ENCODE data around the gene IGSF11. TPM values are rescaled to one million over a fixed set of nuclear protein-coding genes. Genes with fewer than 3 reads are reported as not detected.
A peak's percentile ranks its signal among the peaks of the same experiment; 100 is the strongest.

The IGSF11 gene
- total and polyA plus RNA-seq, 5 donors from 2014 or later = not detected

GRCh38 chr3:118931996-118932395 is 102.7 kb downstream of the IGSF11 start:
- Mint-ChIP-seq H3K4me1 (no peaks in the 10 kb centered on the region), H3K36me3 (no peaks in the 10 kb centered on the region), H3K9me3 (peaks cover 0 to 3% (median 0%) of the 10 kb centered on the region in 7 donors), H3K27ac (no peak overlapping the region), H3K27me3 (peaks cover 14% of the 10 kb centered on the region), H3K4me3 (no peak overlapping the region)
- Histone ChIP-seq H3K4me1 (ENCODE audit: control insufficient read depth, insufficient read depth, low read length, poor library complexity, severe bottlenecking) (no peaks in the 10 kb centered on the region), H3K36me3 (ENCODE audit: control insufficient read depth, insufficient read depth, low read length) (no peaks in the 10 kb centered on the region), H3K27me3 (ENCODE audit: control insufficient read depth, insufficient read depth, low read length) (no peaks in the 10 kb centered on the region), H3K9me3 (ENCODE audit: control insufficient read depth in 2 of 2, low read length in 2 of 2) (no peaks in the 10 kb centered on the region), H3K4me3 (ENCODE audit: low read depth, low read length) (no peak overlapping the region), H3K27ac (ENCODE audit: insufficient read depth, low read length, poor library complexity, severe bottlenecking) (no peak overlapping the region)
- DNase-seq (no peak), ATAC-seq (ENCODE audit: low read depth in 2 of 2) (no peak)

- H3K4me3 ChIP-seq (ENCODE audit: low read depth, low read length) = no peak overlapping the region
- no peaks in the 10 kb centered on the region for H3K9me3 ChIP-seq (ENCODE audit: control insufficient read depth in 2 of 2, low read length in 2 of 2)
- Mint-ChIP-seq H3K27me3 (peaks cover 14% of the 10 kb centered on the region), H3K27ac (no peak overlapping the region), H3K9me3 (peaks cover 0 to 3% (median 0%) of the 10 kb centered on the region in 7 donors), H3K4me3 (no peak overlapping the region), H3K4me1 (no peaks in the 10 kb centered on the region), H3K36me3 (no peaks in the 10 kb centered on the region)
- no peaks in the 10 kb centered on the region for H3K4me1 ChIP-seq (ENCODE audit: control insufficient read depth, insufficient read depth, low read length, poor library complexity, severe bottlenecking)
- H3K27ac ChIP-seq (ENCODE audit: insufficient read depth, low read length, poor library complexity, severe bottlenecking) = no peak overlapping the region
- DNase-seq (no peak), ATAC-seq (ENCODE audit: low read depth in 2 of 2) (no peak)
- no peaks in the 10 kb centered on the region for H3K36me3 ChIP-seq (ENCODE audit: control insufficient read depth, insufficient read depth, low read length)
- no peaks in the 10 kb centered on the region for H3K27me3 ChIP-seq (ENCODE audit: control insufficient read depth, insufficient read depth, low read length)
Measured at GRCh38 chr3:118927449-118927848, 107.2 kb downstream of the IGSF11 start.

- Histone ChIP-seq H3K9me3 (ENCODE audit: control insufficient read depth in 2 of 2, low read length in 2 of 2) (no peaks in the 10 kb centered on the region), H3K27me3 (ENCODE audit: control insufficient read depth, insufficient read depth, low read length) (no peaks in the 10 kb centered on the region), H3K27ac (ENCODE audit: insufficient read depth, low read length, poor library complexity, severe bottlenecking) (no peak overlapping the region), H3K4me3 (ENCODE audit: low read depth, low read length) (no peak overlapping the region), H3K4me1 (ENCODE audit: control insufficient read depth, insufficient read depth, low read length, poor library complexity, severe bottlenecking) (no peaks in the 10 kb centered on the region), H3K36me3 (ENCODE audit: control insufficient read depth, insufficient read depth, low read length) (no peaks in the 10 kb centered on the region)
- Mint-ChIP-seq H3K27me3 (no peaks in the 10 kb centered on the region), H3K9me3 (peaks cover 0 to 2% (median 0%) of the 10 kb centered on the region in 7 donors), H3K4me3 (no peak overlapping the region), H3K4me1 (no peaks in the 10 kb centered on the region), H3K36me3 (no peaks in the 10 kb centered on the region), H3K27ac (peak overlapping the region in 1 of 3 donors; percentile 51)
- ATAC-seq (ENCODE audit: low read depth in 2 of 2) (no peak), DNase-seq (no peak)
Measured at GRCh38 chr3:118912188-118912587, 122.5 kb downstream of the IGSF11 start.

GRCh38 chr3:118910332-118910731 is 124.3 kb downstream of the IGSF11 start:
- Histone ChIP-seq H3K4me1 (ENCODE audit: control insufficient read depth, insufficient read depth, low read length, poor library complexity, severe bottlenecking) (no peaks in the 10 kb centered on the region), H3K36me3 (ENCODE audit: control insufficient read depth, insufficient read depth, low read length) (no peaks in the 10 kb centered on the region), H3K9me3 (ENCODE audit: control insufficient read depth in 2 of 2, low read length in 2 of 2) (no peaks in the 10 kb centered on the region), H3K27me3 (ENCODE audit: control insufficient read depth, insufficient read depth, low read length) (no peaks in the 10 kb centered on the region), H3K27ac (ENCODE audit: insufficient read depth, low read length, poor library complexity, severe bottlenecking) (no peak overlapping the region), H3K4me3 (ENCODE audit: low read depth, low read length) (no peak overlapping the region)
- ATAC-seq (ENCODE audit: low read depth in 2 of 2) (no peak), DNase-seq (no peak)
- Mint-ChIP-seq H3K9me3 (peaks cover 0 to 2% (median 0%) of the 10 kb centered on the region in 7 donors), H3K36me3 (no peaks in the 10 kb centered on the region), H3K27ac (no peak overlapping the region), H3K4me1 (no peaks in the 10 kb centered on the region), H3K4me3 (no peak overlapping the region), H3K27me3 (peaks cover 4% of the 10 kb centered on the region)

GRCh38 chr3:118909763-118910162 is 124.9 kb downstream of the IGSF11 start:
- Mint-ChIP-seq H3K4me1 (no peaks in the 10 kb centered on the region), H3K27ac (no peak overlapping the region), H3K36me3 (no peaks in the 10 kb centered on the region), H3K9me3 (peaks cover 0 to 2% (median 0%) of the 10 kb centered on the region in 7 donors), H3K4me3 (no peak overlapping the region), H3K27me3 (peaks cover 4% of the 10 kb centered on the region)
- H3K4me3 ChIP-seq (ENCODE audit: low read depth, low read length) = no peak overlapping the region
- H3K9me3 ChIP-seq (ENCODE audit: control insufficient read depth in 2 of 2, low read length in 2 of 2) = no peaks in the 10 kb centered on the region
- no peak overlapping the region for H3K27ac ChIP-seq (ENCODE audit: insufficient read depth, low read length, poor library complexity, severe bottlenecking)
- ATAC-seq (ENCODE audit: low read depth in 2 of 2) (no peak), DNase-seq (no peak)
- no peaks in the 10 kb centered on the region for H3K4me1 ChIP-seq (ENCODE audit: control insufficient read depth, insufficient read depth, low read length, poor library complexity, severe bottlenecking)
- H3K36me3 ChIP-seq (ENCODE audit: control insufficient read depth, insufficient read depth, low read length) = no peaks in the 10 kb centered on the region
- H3K27me3 ChIP-seq (ENCODE audit: control insufficient read depth, insufficient read depth, low read length) = peaks cover 1% of the 10 kb centered on the region

- H3K9me3 Mint-ChIP-seq = peaks cover 0 to 2% (median 0%) of the 10 kb centered on the region in 7 donors
Measured at GRCh38 chr3:118907909-118908308, 126.7 kb downstream of the IGSF11 start.

GRCh38 chr3:118900737-118901525 is 133.7 kb downstream of the IGSF11 start:
- no peaks in the 10 kb centered on the region for H3K4me1 Mint-ChIP-seq
- Histone ChIP-seq H3K4me3 (ENCODE audit: low read depth, low read length) (no peak overlapping the region), H3K27me3 (ENCODE audit: control insufficient read depth, insufficient read depth, low read length) (peaks cover 1% of the 10 kb centered on the region), H3K27ac (ENCODE audit: insufficient read depth, low read length, poor library complexity, severe bottlenecking) (no peak overlapping the region), H3K9me3 (ENCODE audit: control insufficient read depth in 2 of 2, low read length in 2 of 2) (no peaks in the 10 kb centered on the region), H3K4me1 (ENCODE audit: control insufficient read depth, insufficient read depth, low read length, poor library complexity, severe bottlenecking) (no peaks in the 10 kb centered on the region), H3K36me3 (ENCODE audit: control insufficient read depth, insufficient read depth, low read length) (no peaks in the 10 kb centered on the region)
- H3K4me3 Mint-ChIP-seq = no peak overlapping the region
- no peak for ATAC-seq (ENCODE audit: low read depth in 2 of 2)
- H3K9me3 Mint-ChIP-seq = no peaks in the 10 kb centered on the region
- no peaks in the 10 kb centered on the region for H3K36me3 Mint-ChIP-seq
- H3K27me3 Mint-ChIP-seq = peaks cover 7% of the 10 kb centered on the region
- no peak for DNase-seq
- H3K27ac Mint-ChIP-seq = no peak overlapping the region

More at GRCh38 chr3:118907909-118908308, 126.7 kb downstream of the IGSF11 start:
- Histone ChIP-seq H3K36me3 (ENCODE audit: control insufficient read depth, insufficient read depth, low read length) (no peaks in the 10 kb centered on the region), H3K27me3 (ENCODE audit: control insufficient read depth, insufficient read depth, low read length) (peaks cover 1% of the 10 kb centered on the region), H3K9me3 (ENCODE audit: control insufficient read depth in 2 of 2, low read length in 2 of 2) (no peaks in the 10 kb centered on the region), H3K4me3 (ENCODE audit: low read depth, low read length) (no peak overlapping the region), H3K4me1 (ENCODE audit: control insufficient read depth, insufficient read depth, low read length, poor library complexity, severe bottlenecking) (no peaks in the 10 kb centered on the region), H3K27ac (ENCODE audit: insufficient read depth, low read length, poor library complexity, severe bottlenecking) (no peak overlapping the region)
- no peak overlapping the region for H3K27ac Mint-ChIP-seq
- ATAC-seq (ENCODE audit: low read depth in 2 of 2) (no peak), DNase-seq (no peak)
- no peak overlapping the region for H3K4me3 Mint-ChIP-seq
- no peaks in the 10 kb centered on the region for H3K4me1 Mint-ChIP-seq
- H3K27me3 Mint-ChIP-seq = peaks cover 4% of the 10 kb centered on the region
- no peaks in the 10 kb centered on the region for H3K36me3 Mint-ChIP-seq

- Histone ChIP-seq H3K9me3 (ENCODE audit: control insufficient read depth in 2 of 2, low read length in 2 of 2) (no peaks in the 10 kb centered on the region), H3K4me3 (ENCODE audit: low read depth, low read length) (no peak overlapping the region), H3K4me1 (ENCODE audit: control insufficient read depth, insufficient read depth, low read length, poor library complexity, severe bottlenecking) (no peaks in the 10 kb centered on the region), H3K27me3 (ENCODE audit: control insufficient read depth, insufficient read depth, low read length) (peaks cover 11% of the 10 kb centered on the region), H3K27ac (ENCODE audit: insufficient read depth, low read length, poor library complexity, severe bottlenecking) (no peak overlapping the region), H3K36me3 (ENCODE audit: control insufficient read depth, insufficient read depth, low read length) (no peaks in the 10 kb centered on the region)
- DNase-seq = no peak
- H3K27ac Mint-ChIP-seq = no peak overlapping the region
- peaks cover 0 to 3% (median 0%) of the 10 kb centered on the region in 4 donors for H3K4me1 Mint-ChIP-seq
- peaks cover 24% of the 10 kb centered on the region for H3K27me3 Mint-ChIP-seq
- H3K4me3 Mint-ChIP-seq = no peak overlapping the region
- H3K36me3 Mint-ChIP-seq = no peaks in the 10 kb centered on the region
- ATAC-seq (ENCODE audit: low read depth in 2 of 2) = no peak
- peaks cover 0 to 1% (median 0%) of the 10 kb centered on the region in 7 donors for H3K9me3 Mint-ChIP-seq
Measured at GRCh38 chr3:118890206-118890605, 144.4 kb downstream of the IGSF11 start.
